Upper lobe of right lung (tissue), 1 donor: ENCODE data around the gene FOXC2. TPM values are rescaled to one million over a fixed set of nuclear protein-coding genes. Genes with fewer than 3 reads are reported as not detected.

ENCODE experiments used
- ATAC-seq: fragments of 200-7000 bp; cut with Tn5 transposase; one replicate; pipeline ENCODE4 v1.9.1; 2020; ENCODE audit warnings: mild to moderate bottlenecking, moderate library complexity
- DNase-seq: peaks from one replicate; pipeline ENCODE4 v3.0.0-alpha.2; 2020
- H3K27ac ChIP-seq: fragments of 200-600 bp; one replicate; pipeline ENCODE4 v1.8.0; 2022
- H3K27me3 ChIP-seq: fragments of 200-600 bp; one replicate; pipeline ENCODE4 v1.8.0; 2022; ENCODE audit warnings: mild to moderate bottlenecking
- H3K36me3 ChIP-seq: fragments of 200-600 bp; one replicate; pipeline ENCODE4 v1.8.0; 2022
- H3K4me1 ChIP-seq: fragments of 200-600 bp; one replicate; pipeline ENCODE4 v1.8.0; 2022
- H3K4me3 ChIP-seq: fragments of 200-600 bp; one replicate; pipeline ENCODE4 v1.8.0; 2022; ENCODE audit warnings: mild to moderate bottlenecking
- H3K9me3 ChIP-seq: fragments of 200-600 bp; one replicate; pipeline ENCODE4 v1.8.0; 2022
- CTCF ChIP-seq: fragments of 200-600 bp; IDR thresholded peaks from one replicate; pipeline ENCODE4 v1.8.0; 2022; ENCODE audit warnings: antibody characterized with exemption
- intact Hi-C: fragments of 100-400 bp; cut with DNase I; formaldehyde crosslinking; loops from one replicate; pipeline ENCODE4 v1.11.0; 2022
- total RNA-seq: library from RNA; stranded (reverse); fragmentation: NEBNext Ultra II Directional; extraction: Animal tissue kit (Norgen Biotek cat#: 25700); gene quantifications from one replicate; pipeline ENCODE4 v1.2.1, GENCODE V29; 2021
- donor health status: DM: no; HTN: yes; CAD: no; lungs with severe emphysema.

Gene FOXC2
- total RNA-seq, 1 donor from 2014 or later, result 1.1 TPM

- H3K4me1 ChIP-seq, result no peaks in the 10 kb centered on the region
- H3K36me3 ChIP-seq, result no peaks in the 10 kb centered on the region
- peaks cover 53% of the 10 kb centered on the region for H3K27me3 ChIP-seq
- ATAC-seq, result no peak
- no peak for TF ChIP-seq CTCF
- no peak for DNase-seq
- intact Hi-C loops, result loop anchor here (10.0 kb wide), 1 partner anchor 696 kb away; no protein-coding TSS in a partner anchor
- H3K4me3 ChIP-seq, result no peak overlapping the region
- no peak overlapping the region for H3K27ac ChIP-seq
- H3K9me3 ChIP-seq, result no peaks in the 10 kb centered on the region
Observed at GRCh38 chr16:86520317-86521210, 46.1 kb upstream of the FOXC2 start.

GRCh38 chr16:86521236-86522197 is 45.1 kb upstream of the FOXC2 start:
- H3K4me1 ChIP-seq, result no peaks in the 10 kb centered on the region
- no peaks in the 10 kb centered on the region for H3K36me3 ChIP-seq
- no peak for DNase-seq
- H3K27me3 ChIP-seq, result peaks cover 44% of the 10 kb centered on the region
- intact Hi-C loops, result loop anchor here (10.0 kb wide), 1 partner anchor 697 kb away; no protein-coding TSS in a partner anchor
- no peak overlapping the region for H3K4me3 ChIP-seq
- no peak overlapping the region for H3K27ac ChIP-seq
- no peak for TF ChIP-seq CTCF
- H3K9me3 ChIP-seq, result no peaks in the 10 kb centered on the region
- no peak for ATAC-seq

- no peak overlapping the region for H3K27ac ChIP-seq
- no peaks in the 10 kb centered on the region for H3K9me3 ChIP-seq
- H3K4me1 ChIP-seq, result no peaks in the 10 kb centered on the region
- peaks cover 39% of the 10 kb centered on the region for H3K27me3 ChIP-seq
- H3K4me3 ChIP-seq, result no peak overlapping the region
- intact Hi-C loops, result loop anchor here (10.0 kb wide), 1 partner anchor 698 kb away; no protein-coding TSS in a partner anchor
- ATAC-seq, result no peak
- no peaks in the 10 kb centered on the region for H3K36me3 ChIP-seq
- TF ChIP-seq CTCF, result no peak
- no peak for DNase-seq
Observed at GRCh38 chr16:86522634-86523033, 44.0 kb upstream of the FOXC2 start.

GRCh38 chr16:86523166-86523740 is 43.4 kb upstream of the FOXC2 start:
- ATAC-seq, result no peak
- Histone ChIP-seq H3K4me1 (no peaks in the 10 kb centered on the region), H3K9me3 (no peaks in the 10 kb centered on the region), H3K36me3 (no peaks in the 10 kb centered on the region), H3K27ac (no peak overlapping the region), H3K4me3 (no peak overlapping the region), H3K27me3 (peaks cover 35% of the 10 kb centered on the region)
- intact Hi-C loops, result loop anchor here (10.0 kb wide), 1 partner anchor 698 kb away; no protein-coding TSS in a partner anchor
- no peak for TF ChIP-seq CTCF
- peak; percentile 44 for DNase-seq

GRCh38 chr16:86524029-86524428 is 42.6 kb upstream of the FOXC2 start:
- H3K4me1 ChIP-seq, result no peaks in the 10 kb centered on the region
- TF ChIP-seq CTCF, result no peak
- DNase-seq, result peak; percentile 53
- intact Hi-C loops, result loop anchor here (10.0 kb wide), 1 partner anchor 699 kb away; no protein-coding TSS in a partner anchor
- no peaks in the 10 kb centered on the region for H3K36me3 ChIP-seq
- no peak overlapping the region for H3K27ac ChIP-seq
- no peak overlapping the region for H3K4me3 ChIP-seq
- ATAC-seq, result no peak
- H3K27me3 ChIP-seq, result peaks cover 28% of the 10 kb centered on the region
- H3K9me3 ChIP-seq, result no peaks in the 10 kb centered on the region
